ENCODE measurements around the gene UVSSA. TPM values are rescaled to one million over a fixed set of nuclear protein-coding genes. Genes with fewer than 3 reads are reported as not detected.
A peak's percentile ranks its signal among the peaks of the same experiment; 100 is the strongest.
"Not testable (repeated sequence)": the region's sequence is repeated elsewhere in the genome, so short reads cannot be mapped to it uniquely, and the experiment has no call there.

UVSSA gene
- total RNA-seq, 4 donors from 2014 or later: 8.5 to 13.2 (median 12.3) TPM

DNA sequence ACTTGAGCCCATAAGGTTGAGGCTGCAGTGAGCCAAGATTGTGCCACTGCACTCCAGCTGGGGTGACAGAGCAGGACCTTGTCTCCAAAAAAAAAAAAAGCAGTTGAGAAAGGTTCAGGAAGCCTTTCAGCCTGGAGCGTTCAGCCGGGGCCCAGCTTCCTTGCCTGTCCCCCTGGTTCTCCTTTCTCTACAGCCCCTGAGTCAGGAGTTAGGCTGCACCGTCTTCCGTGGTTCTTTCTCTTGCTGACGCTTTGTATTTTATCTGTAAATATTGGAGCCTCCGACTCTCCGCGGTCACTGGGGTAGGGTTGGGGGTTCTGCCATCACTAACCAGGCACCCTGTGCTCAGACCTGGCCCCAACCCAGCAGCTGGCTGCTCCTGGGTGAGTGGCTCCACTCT lies 13.8 kb upstream of the UVSSA start:
- peaks cover 0 to 30% of the 10 kb centered on the region in 2 donors for H3K36me3 ChIP-seq
- intact Hi-C loops (cut with DNase I; ENCODE audit: low total_unique reads): no loop called here
- ATAC-seq (no peak), DNase-seq (no peak)
- H3K4me1 ChIP-seq: peaks cover 6 to 9% of the 10 kb centered on the region in 2 donors
- H3K9me3 ChIP-seq: no peaks in the 10 kb centered on the region
- H3K27ac ChIP-seq: no peak overlapping the region
- no peak overlapping the region for H3K4me3 ChIP-seq
- H3K27me3 ChIP-seq: no peaks in the 10 kb centered on the region
- in situ Hi-C loops (cut with MboI; ENCODE audit: low sequenced_read_pairs in 4 of 4): loop anchor here in 1 of 4 donors (5.0 kb wide), 1 partner anchor 76 kb away; no protein-coding TSS in a partner anchor
- TF ChIP-seq, protein P1, sequence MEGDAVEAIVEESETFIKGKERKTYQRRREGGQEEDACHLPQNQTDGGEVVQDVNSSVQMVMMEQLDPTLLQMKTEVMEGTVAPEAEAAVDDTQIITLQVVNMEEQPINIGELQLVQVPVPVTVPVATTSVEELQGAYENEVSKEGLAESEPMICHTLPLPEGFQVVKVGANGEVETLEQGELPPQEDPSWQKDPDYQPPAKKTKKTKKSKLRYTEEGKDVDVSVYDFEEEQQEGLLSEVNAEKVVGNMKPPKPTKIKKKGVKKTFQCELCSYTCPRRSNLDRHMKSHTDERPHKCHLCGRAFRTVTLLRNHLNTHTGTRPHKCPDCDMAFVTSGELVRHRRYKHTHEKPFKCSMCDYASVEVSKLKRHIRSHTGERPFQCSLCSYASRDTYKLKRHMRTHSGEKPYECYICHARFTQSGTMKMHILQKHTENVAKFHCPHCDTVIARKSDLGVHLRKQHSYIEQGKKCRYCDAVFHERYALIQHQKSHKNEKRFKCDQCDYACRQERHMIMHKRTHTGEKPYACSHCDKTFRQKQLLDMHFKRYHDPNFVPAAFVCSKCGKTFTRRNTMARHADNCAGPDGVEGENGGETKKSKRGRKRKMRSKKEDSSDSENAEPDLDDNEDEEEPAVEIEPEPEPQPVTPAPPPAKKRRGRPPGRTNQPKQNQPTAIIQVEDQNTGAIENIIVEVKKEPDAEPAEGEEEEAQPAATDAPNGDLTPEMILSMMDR (IDR thresholded peaks at IDR 0.05 in 4 of 5, conservative IDR thresholded peaks at IDR 0.05 in 1 of 5): no peak
- no peak for TF ChIP-seq POLR2A (IDR thresholded peaks at IDR 0.05)

DNA sequence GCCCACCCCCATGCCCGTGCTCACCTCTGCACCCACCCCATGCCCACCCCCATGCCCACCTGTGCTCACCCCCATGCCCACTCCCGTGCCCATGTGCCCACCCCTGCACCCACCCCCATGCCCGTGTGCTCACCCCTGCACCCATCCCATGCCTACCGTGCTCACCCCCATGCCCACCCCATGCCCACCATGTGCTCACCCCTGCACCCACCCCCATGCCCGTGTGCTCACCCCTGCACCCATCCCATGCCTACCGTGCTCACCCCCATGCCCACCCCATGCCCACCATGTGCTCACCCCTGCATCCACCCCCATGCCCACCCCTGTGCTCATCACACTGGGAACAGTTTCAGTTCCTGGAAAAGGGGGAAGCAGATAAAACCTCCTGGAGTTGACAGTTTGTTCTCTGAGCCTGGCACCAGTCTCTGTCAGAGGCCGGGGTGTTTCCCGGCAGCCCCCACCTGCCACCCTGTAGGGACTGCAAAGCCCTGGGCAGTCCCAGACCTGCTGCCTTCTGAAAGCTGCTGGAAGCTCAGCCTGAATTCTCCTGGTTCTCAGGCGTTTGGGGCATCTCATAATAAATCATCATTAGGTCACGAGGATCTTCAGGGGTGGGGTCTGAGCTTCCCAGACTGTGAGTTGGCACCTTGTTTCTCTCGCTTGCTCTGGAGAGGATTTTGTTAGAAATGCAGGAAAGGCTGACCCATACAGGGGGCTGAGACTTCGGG lies 13.0 kb upstream of the UVSSA start:
- H3K4me1 ChIP-seq; H3K4me3 ChIP-seq; H3K9me3 ChIP-seq; H3K27me3 ChIP-seq; DNase-seq; intact Hi-C loops (cut with DNase I; ENCODE audit: low total_unique reads); H3K27ac ChIP-seq; ATAC-seq: not testable (repeated sequence)
- in situ Hi-C loops (cut with MboI; ENCODE audit: low sequenced_read_pairs in 4 of 4): loop anchor here in 1 of 4 donors (5.0 kb wide), 1 partner anchor 77 kb away; no protein-coding TSS in a partner anchor
- H3K36me3 ChIP-seq: peaks cover 0 to 30% of the 10 kb centered on the region in 2 donors

DNA sequence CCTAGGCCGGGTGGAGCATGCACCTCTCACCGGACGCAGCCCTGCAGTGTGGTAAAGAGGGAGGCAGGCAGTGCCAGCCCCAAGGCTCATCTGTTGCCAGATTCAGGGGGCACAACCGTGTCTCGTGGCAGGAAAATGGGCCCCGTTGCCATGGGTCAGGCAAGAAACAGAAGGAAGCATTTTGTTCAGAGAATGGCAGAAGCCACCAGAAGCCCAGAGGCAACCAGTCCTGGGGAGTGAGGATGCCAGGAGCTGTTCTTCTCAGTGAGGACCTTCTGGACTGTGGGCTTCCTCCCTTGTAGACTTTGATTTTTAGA lies 12.5 kb upstream of the UVSSA start:
- Histone ChIP-seq H3K36me3 (peaks cover 0 to 35% of the 10 kb centered on the region in 2 donors), H3K27me3 (no peaks in the 10 kb centered on the region), H3K27ac (peak overlapping the region in 1 of 4 donors; percentile 75), H3K4me3 (no peak overlapping the region), H3K4me1 (peaks cover 6 to 9% of the 10 kb centered on the region in 2 donors), H3K9me3 (no peaks in the 10 kb centered on the region)
- in situ Hi-C loops (cut with MboI; ENCODE audit: low sequenced_read_pairs in 4 of 4) (loop anchor here in 1 of 4 donors (5.0 kb wide), 1 partner anchor 77 kb away; no protein-coding TSS in a partner anchor), intact Hi-C loops (cut with DNase I; ENCODE audit: low total_unique reads) (no loop called here)
- DNase-seq: no peak
- no peak for ATAC-seq
- no peak for TF ChIP-seq POLR2A (IDR thresholded peaks at IDR 0.05)
- TF ChIP-seq, protein P1 (IDR thresholded peaks at IDR 0.05 in 4 of 5, conservative IDR thresholded peaks at IDR 0.05 in 1 of 5): no peak

DNA sequence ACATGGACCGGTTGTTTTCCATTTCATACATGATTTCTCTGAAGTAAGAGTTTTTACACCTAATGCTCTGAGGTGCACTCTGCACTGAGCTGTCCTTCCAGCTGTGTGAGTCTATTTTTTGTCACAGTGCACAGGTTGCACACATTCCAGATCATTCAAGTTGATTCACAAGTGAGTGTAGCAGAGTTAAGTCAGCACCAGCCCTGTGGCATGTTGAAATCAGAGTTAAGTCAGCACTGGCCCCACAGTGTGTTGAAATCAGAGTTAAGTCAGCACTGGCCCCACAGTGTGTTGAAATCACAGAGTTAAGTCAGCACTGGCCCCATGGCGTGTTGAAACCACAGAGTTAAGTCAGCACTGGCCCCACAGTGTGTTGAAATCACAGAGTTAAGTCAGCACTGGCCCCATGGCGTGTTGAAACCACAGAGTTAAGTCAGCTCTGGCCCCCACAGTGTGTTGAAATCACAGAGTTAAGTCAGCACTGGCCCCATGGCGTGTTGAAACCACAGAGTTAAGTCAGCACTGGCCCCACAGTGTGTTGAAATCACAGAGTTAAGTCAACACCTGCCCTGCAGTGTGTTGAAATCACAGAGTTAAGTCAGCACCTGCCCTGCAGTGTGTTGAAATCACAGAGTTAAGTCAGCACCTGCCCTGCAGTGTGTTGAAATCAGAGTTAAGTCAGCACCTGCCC lies 11.7 kb upstream of the UVSSA start:
- intact Hi-C loops (cut with DNase I; ENCODE audit: low total_unique reads); in situ Hi-C loops (cut with MboI; ENCODE audit: low sequenced_read_pairs in 4 of 4); H3K9me3 ChIP-seq; ATAC-seq; DNase-seq; H3K27me3 ChIP-seq; H3K4me1 ChIP-seq; H3K4me3 ChIP-seq: not testable (repeated sequence)
- Histone ChIP-seq H3K27ac (peak overlapping the region in 3 of 4 donors; percentile 26 to 79 (median 75)), H3K36me3 (peaks cover 6 to 43% of the 10 kb centered on the region in 2 donors)

DNA sequence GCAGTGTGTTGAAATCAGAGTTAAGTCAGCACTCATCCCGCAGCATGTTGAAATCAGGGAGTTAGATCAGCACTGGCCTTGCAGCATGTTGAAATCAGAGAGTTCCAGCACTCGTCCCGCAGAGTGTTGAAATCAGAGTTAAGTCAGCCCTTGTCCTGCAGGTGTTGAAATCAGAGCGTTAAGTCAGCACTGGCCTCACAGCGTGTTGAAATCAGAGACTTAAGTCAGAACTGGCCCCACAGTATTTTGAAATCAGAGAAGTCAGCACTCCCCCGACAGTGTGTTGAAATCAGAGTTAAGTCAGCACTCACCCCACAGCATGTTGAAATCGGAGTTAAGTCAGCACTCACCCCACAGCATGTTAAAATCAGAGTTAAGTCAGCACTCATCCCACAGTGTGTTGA lies 10.9 kb upstream of the UVSSA start:
- ATAC-seq (peak; percentile 69 to 84), DNase-seq (peak in 1 of 2 donors; percentile 61)
- intact Hi-C loops (cut with DNase I; ENCODE audit: low total_unique reads) (no loop called here), in situ Hi-C loops (cut with MboI; ENCODE audit: low sequenced_read_pairs in 4 of 4) (no loop called here)
- Histone ChIP-seq H3K36me3 (peaks cover 6 to 51% of the 10 kb centered on the region in 2 donors), H3K27ac (peak overlapping the region; percentile 39 to 79 (median 60)), H3K4me3 (no peak overlapping the region), H3K27me3 (no peaks in the 10 kb centered on the region), H3K9me3 (no peaks in the 10 kb centered on the region), H3K4me1 (peaks cover 0 to 4% of the 10 kb centered on the region in 2 donors)
- TF ChIP-seq POLR2A (IDR thresholded peaks at IDR 0.05): no peak
- TF ChIP-seq, protein P1 (IDR thresholded peaks at IDR 0.05 in 4 of 5, conservative IDR thresholded peaks at IDR 0.05 in 1 of 5): no peak

Measured in gastrocnemius medialis (tissue), 4 donors.